Measurements from ENCODE around the gene WNT11. TPM values are rescaled to one million over a fixed set of nuclear protein-coding genes. Genes with fewer than 3 reads are reported as not detected.

Gene WNT11
- total RNA-seq, 1 donor from 2014 or later: 6.9 TPM

GRCh38 chr11:76217653-76218160 is 11.4 kb upstream of the WNT11 start:
- TF ChIP-seq, protein P1, sequence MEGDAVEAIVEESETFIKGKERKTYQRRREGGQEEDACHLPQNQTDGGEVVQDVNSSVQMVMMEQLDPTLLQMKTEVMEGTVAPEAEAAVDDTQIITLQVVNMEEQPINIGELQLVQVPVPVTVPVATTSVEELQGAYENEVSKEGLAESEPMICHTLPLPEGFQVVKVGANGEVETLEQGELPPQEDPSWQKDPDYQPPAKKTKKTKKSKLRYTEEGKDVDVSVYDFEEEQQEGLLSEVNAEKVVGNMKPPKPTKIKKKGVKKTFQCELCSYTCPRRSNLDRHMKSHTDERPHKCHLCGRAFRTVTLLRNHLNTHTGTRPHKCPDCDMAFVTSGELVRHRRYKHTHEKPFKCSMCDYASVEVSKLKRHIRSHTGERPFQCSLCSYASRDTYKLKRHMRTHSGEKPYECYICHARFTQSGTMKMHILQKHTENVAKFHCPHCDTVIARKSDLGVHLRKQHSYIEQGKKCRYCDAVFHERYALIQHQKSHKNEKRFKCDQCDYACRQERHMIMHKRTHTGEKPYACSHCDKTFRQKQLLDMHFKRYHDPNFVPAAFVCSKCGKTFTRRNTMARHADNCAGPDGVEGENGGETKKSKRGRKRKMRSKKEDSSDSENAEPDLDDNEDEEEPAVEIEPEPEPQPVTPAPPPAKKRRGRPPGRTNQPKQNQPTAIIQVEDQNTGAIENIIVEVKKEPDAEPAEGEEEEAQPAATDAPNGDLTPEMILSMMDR (IDR thresholded peaks at IDR 0.05): no peak
- TF ChIP-seq POLR2AphosphoS5 (IDR thresholded peaks at IDR 0.05; ENCODE audit: insufficient read depth in 1 of 2, low read depth in 1 of 2): no peak
- no peak for TF ChIP-seq POLR2A (IDR thresholded peaks at IDR 0.05)
- H3K9me3 ChIP-seq: no peaks in the 10 kb centered on the region
- H3K27me3 ChIP-seq: no peaks in the 10 kb centered on the region
- H3K4me3 ChIP-seq: no peak overlapping the region
- no peak for DNase-seq (ENCODE audit: extremely low spot score in 2 of 2)
- H3K36me3 ChIP-seq: no peaks in the 10 kb centered on the region
- no peaks in the 10 kb centered on the region for H3K4me1 ChIP-seq
- H3K27ac ChIP-seq: no peak overlapping the region
- intact Hi-C loops (cut with DNase I): no loop called here

DNA sequence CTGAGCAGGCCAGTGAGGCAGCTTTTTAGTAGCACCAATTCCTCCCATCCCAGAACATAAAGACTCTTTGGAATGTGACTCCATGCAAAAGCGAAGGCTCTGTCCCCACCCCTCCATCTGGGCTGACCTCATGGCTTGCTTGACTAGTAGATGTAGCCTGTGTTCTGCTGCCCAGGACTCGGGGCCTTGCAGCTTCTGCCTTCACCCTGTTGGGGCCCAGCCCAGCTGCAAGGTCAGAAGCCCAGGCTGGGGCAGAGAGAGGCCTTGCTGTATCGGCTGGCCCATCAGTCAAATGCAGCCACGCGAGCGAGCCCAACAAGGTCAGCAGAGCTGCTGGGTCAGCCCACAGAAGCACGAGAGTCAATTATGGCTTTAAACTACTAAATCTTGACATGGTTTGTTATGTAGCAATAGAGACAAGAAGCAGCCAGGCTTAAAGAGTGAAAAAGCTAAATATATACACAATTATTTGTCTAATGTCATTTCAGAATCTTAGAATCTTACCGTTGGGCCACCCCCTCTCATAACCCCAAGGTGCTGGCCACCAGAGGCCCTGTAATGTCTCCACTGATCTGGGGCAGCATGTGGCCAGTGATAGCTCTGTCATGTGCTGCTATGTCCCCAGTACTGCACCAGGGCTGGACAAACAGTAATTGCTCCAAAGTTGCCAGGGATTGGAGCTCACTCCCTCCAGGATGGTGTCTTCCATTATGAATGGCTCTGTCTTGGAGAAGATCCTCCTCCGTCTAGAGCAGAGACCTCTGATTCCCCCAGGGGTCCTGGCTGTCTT is 10.4 kb upstream of the WNT11 start:
- H3K27ac ChIP-seq: no peak overlapping the region
- DNase-seq (ENCODE audit: extremely low spot score in 2 of 2): no peak
- H3K36me3 ChIP-seq: no peaks in the 10 kb centered on the region
- H3K9me3 ChIP-seq: no peaks in the 10 kb centered on the region
- no peaks in the 10 kb centered on the region for H3K4me1 ChIP-seq
- H3K4me3 ChIP-seq: no peak overlapping the region
- no peaks in the 10 kb centered on the region for H3K27me3 ChIP-seq
- no peak for TF ChIP-seq POLR2AphosphoS5 (IDR thresholded peaks at IDR 0.05; ENCODE audit: insufficient read depth in 1 of 2, low read depth in 1 of 2)
- TF ChIP-seq, protein P1 (IDR thresholded peaks at IDR 0.05): no peak
- no peak for TF ChIP-seq POLR2A (IDR thresholded peaks at IDR 0.05)
- intact Hi-C loops (cut with DNase I): no loop called here

DNA sequence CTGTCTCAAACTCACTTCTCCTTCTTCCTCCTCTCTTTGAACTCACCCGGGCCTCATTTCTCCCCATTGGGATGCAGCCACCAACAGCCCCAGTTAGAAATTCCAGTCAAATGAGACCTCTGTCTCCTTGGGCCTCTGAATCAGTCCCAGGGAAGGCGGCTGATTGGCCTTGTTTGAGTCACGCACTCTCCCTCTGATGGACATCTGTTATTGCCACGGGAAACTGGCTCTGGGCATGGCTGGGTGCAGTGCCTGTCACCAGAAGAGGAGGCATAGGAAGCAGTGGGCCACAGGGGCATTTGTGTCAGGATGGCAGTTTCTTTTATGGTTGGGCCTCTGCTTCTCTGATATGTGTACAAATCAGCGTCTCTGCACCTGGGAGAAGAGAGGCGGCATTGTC is 9.6 kb upstream of the WNT11 start:
- Histone ChIP-seq H3K4me1 (peaks cover 3% of the 10 kb centered on the region), H3K4me3 (no peak overlapping the region), H3K9me3 (no peaks in the 10 kb centered on the region), H3K27ac (no peak overlapping the region), H3K36me3 (no peaks in the 10 kb centered on the region), H3K27me3 (no peaks in the 10 kb centered on the region)
- no peak for DNase-seq (ENCODE audit: extremely low spot score in 2 of 2)
- TF ChIP-seq POLR2AphosphoS5 (IDR thresholded peaks at IDR 0.05; ENCODE audit: insufficient read depth in 1 of 2, low read depth in 1 of 2): no peak
- TF ChIP-seq POLR2A (IDR thresholded peaks at IDR 0.05): no peak
- TF ChIP-seq, protein P1 (IDR thresholded peaks at IDR 0.05): no peak
- intact Hi-C loops (cut with DNase I): no loop called here

DNA sequence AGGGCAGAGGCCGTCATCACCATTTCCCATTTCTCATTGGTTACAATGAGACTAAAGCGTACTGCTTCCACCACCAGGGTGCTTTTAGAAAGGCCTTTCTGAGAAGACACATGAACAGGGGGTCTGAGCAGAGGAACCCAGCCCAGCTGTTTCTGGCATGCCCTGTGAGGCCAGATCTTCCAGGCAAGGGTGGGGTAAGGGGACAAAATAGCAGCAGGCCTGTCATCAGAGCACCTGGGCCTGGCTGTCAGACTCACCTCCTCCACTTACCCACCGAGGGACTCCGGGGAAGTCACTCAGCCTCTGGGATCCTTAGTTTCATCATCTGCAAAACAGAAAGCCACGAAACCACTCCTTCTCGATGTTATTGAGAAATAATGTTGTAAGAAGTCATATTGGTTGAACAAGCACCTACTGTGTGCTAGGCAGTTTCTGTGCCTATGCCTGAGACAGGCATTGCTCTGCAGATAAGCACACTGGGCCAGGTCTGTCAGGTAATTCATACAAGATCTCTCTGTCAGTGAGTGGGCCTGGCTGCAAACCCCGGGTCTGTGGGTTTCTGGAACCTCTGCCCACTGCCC is 8.8 kb upstream of the WNT11 start:
- Histone ChIP-seq H3K4me1 (peaks cover 7% of the 10 kb centered on the region), H3K4me3 (no peak overlapping the region), H3K9me3 (no peaks in the 10 kb centered on the region), H3K27me3 (no peaks in the 10 kb centered on the region), H3K36me3 (no peaks in the 10 kb centered on the region), H3K27ac (no peak overlapping the region)
- intact Hi-C loops (cut with DNase I): no loop called here
- no peak for TF ChIP-seq POLR2A (IDR thresholded peaks at IDR 0.05)
- TF ChIP-seq POLR2AphosphoS5 (IDR thresholded peaks at IDR 0.05; ENCODE audit: insufficient read depth in 1 of 2, low read depth in 1 of 2): no peak
- no peak for DNase-seq (ENCODE audit: extremely low spot score in 2 of 2)

DNA sequence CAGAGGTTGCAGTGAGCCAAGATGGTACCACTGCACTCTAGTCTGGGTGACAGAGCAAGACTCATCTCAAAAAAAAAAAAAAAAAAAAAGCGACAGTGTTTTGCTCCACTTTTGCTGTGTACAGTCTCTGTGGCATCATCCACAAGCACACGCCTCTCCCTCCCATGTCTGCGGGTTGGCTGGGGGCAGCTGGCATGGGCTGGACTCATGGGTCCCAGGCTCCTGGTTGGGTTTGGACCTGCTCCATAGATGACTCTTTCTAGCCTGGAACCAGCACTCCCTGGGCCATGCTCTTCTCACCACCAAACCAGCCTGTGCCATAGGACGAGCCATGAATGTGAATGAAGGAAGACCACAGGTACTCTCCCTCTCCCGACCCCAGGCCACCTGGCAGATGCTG is 7.9 kb upstream of the WNT11 start:
- Histone ChIP-seq H3K4me1 (peaks cover 16% of the 10 kb centered on the region), H3K27me3 (no peaks in the 10 kb centered on the region), H3K4me3 (no peak overlapping the region), H3K27ac (no peak overlapping the region), H3K36me3 (no peaks in the 10 kb centered on the region), H3K9me3 (no peaks in the 10 kb centered on the region)
- no peak for DNase-seq (ENCODE audit: extremely low spot score in 2 of 2)
- TF ChIP-seq, protein P1 (IDR thresholded peaks at IDR 0.05): no peak
- no peak for TF ChIP-seq POLR2AphosphoS5 (IDR thresholded peaks at IDR 0.05; ENCODE audit: insufficient read depth in 1 of 2, low read depth in 1 of 2)
- no peak for TF ChIP-seq POLR2A (IDR thresholded peaks at IDR 0.05)
- intact Hi-C loops (cut with DNase I): no loop called here
